Skeletal muscle cell (primary cell): Measurements from ENCODE around the gene THBD.

Experiments
- DNase-seq: peaks from one replicate; pipeline ENCODE4 v3.0.0-alpha.2; 2010; ENCODE audit warnings: low read depth
- H3K4me3 ChIP-seq: 2 replicates; pipeline ENCODE4 v1.5.1; 2011; ENCODE audit warnings: low read depth, mild to moderate bottlenecking, control low read depth, low read length, moderate library complexity

Gene THBD

GRCh38 chr20:23021951-23022350 lies 27.5 kb downstream of the THBD start:
- no peak overlapping the region for H3K4me3 ChIP-seq
- DNase-seq: no peak

GRCh38 chr20:23021541-23021940 lies 27.9 kb downstream of the THBD start:
- no peak overlapping the region for H3K4me3 ChIP-seq
- no peak for DNase-seq

- no peak overlapping the region for H3K4me3 ChIP-seq
- DNase-seq: no peak
Observed at GRCh38 chr20:23020230-23021018, 29.0 kb downstream of the THBD start.

- H3K4me3 ChIP-seq: no peak overlapping the region
- no peak for DNase-seq
Observed at GRCh38 chr20:23019403-23019802, 30.1 kb downstream of the THBD start.

GRCh38 chr20:23018941-23019340 lies 30.5 kb downstream of the THBD start:
- no peak for DNase-seq
- H3K4me3 ChIP-seq: no peak overlapping the region

- no peak for DNase-seq
- no peak overlapping the region for H3K4me3 ChIP-seq
Observed at GRCh38 chr20:23018432-23018831, 31.0 kb downstream of the THBD start.

- no peak for DNase-seq
- no peak overlapping the region for H3K4me3 ChIP-seq
Observed at GRCh38 chr20:23017516-23017915, 32.0 kb downstream of the THBD start.

GRCh38 chr20:23013429-23013828 lies 36.0 kb downstream of the THBD start:
- H3K4me3 ChIP-seq: no peak overlapping the region
- DNase-seq: no peak

GRCh38 chr20:23011008-23011721 lies 38.3 kb downstream of the THBD start:
- H3K4me3 ChIP-seq: no peak overlapping the region
- DNase-seq: no peak

- H3K4me3 ChIP-seq: no peak overlapping the region
- DNase-seq: no peak
Observed at GRCh38 chr20:23010096-23010495, 39.4 kb downstream of the THBD start.

GRCh38 chr20:23009636-23010035 lies 39.8 kb downstream of the THBD start:
- no peak for DNase-seq
- H3K4me3 ChIP-seq: no peak overlapping the region

GRCh38 chr20:23008667-23009066 lies 40.8 kb downstream of the THBD start:
- DNase-seq: no peak
- no peak overlapping the region for H3K4me3 ChIP-seq

- DNase-seq: no peak
- no peak overlapping the region for H3K4me3 ChIP-seq
Observed at GRCh38 chr20:23007886-23008655, 41.4 kb downstream of the THBD start.

GRCh38 chr20:23007462-23007861 lies 42.0 kb downstream of the THBD start:
- no peak for DNase-seq
- no peak overlapping the region for H3K4me3 ChIP-seq

GRCh38 chr20:23005776-23006175 lies 43.7 kb downstream of the THBD start:
- no peak for DNase-seq

GRCh38 chr20:23003881-23004460 lies 45.5 kb downstream of the THBD start:
- no peak for DNase-seq
- no peak overlapping the region for H3K4me3 ChIP-seq

More at GRCh38 chr20:23005776-23006175, 43.7 kb downstream of the THBD start:
- H3K4me3 ChIP-seq: no peak overlapping the region

GRCh38 chr20:23003077-23003635 lies 46.3 kb downstream of the THBD start:
- no peak for DNase-seq
- H3K4me3 ChIP-seq: no peak overlapping the region

- H3K4me3 ChIP-seq: no peak overlapping the region
- no peak for DNase-seq
Observed at GRCh38 chr20:23002276-23002675, 47.2 kb downstream of the THBD start.

- no peak overlapping the region for H3K4me3 ChIP-seq
- DNase-seq: no peak
Observed at GRCh38 chr20:23000232-23000947, 49.1 kb downstream of the THBD start.
